ENCODE measurements around the gene GDAP1L1. TPM values are rescaled to one million over a fixed set of nuclear protein-coding genes. Genes with fewer than 3 reads are reported as not detected.

Gene GDAP1L1
- not detected for total RNA-seq

DNA sequence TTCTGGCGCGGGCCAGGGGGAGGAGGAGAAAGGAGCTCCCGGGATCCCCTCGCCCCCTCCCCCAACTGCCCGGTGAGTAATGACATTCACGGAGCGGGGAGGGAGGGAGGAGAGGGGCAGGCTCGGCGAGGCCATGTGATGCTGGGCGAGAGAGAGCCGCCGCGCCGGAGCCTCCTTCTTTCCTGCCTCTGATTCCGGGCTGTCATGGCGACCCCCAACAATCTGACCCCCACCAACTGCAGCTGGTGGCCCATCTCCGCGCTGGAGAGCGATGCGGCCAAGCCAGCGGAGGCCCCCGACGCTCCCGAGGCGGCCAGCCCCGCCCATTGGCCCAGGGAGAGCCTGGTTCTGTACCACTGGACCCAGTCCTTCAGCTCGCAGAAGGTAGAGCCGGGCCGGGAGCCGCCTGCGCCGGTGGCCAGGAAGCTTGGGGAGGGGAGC lies at the start of gene GDAP1L1:
Gene GDAP1L1, plus strand, starts transcription at position 178 of the 441 bp plus-strand sequence. Its CDS starts 27 bp downstream, at position 205.
- Histone ChIP-seq H3K9me3 (no peaks in the 10 kb centered on the region), H3K27ac (no peak within 1 kb of the TSS), H3K4me1 (peaks cover 0 to 6% (median 6%) of the 10 kb centered on the region in 4 donors), H3K27me3 (peaks cover 17% of the 10 kb centered on the region), H3K36me3 (no peaks in the 10 kb centered on the region), H3K4me3 (peak within 1 kb of the TSS in 1 of 4 donors; percentile 26)
- TF ChIP-seq CTCF (IDR thresholded peaks at IDR 0.05), result no peak
- TF ChIP-seq POLR2A (IDR thresholded peaks at IDR 0.05), result no peak
- TF ChIP-seq EP300 (IDR thresholded peaks at IDR 0.05; ENCODE audit: low read depth), result no peak
- TF ChIP-seq POLR2AphosphoS5 (IDR thresholded peaks at IDR 0.05), result no peak
- intact Hi-C loops (cut with DNase I; ENCODE audit: low total_unique reads), result no loop called here
- no peak for DNase-seq
- in situ Hi-C loops (cut with MboI; ENCODE audit: low pct_ligation_motif_present in 1 of 4, low pct_unique_long_range_greater_than_20kb in 1 of 4, low sequenced_read_pairs in 3 of 4), result no loop called here
- WGBS, 2 donors (ENCODE audit: low coverage in 1 of 2), result 52% methylated on average over 25 of the region's 32 CpGs; no CpG with 5 or more reads in 1 of the 2 donors

DNA sequence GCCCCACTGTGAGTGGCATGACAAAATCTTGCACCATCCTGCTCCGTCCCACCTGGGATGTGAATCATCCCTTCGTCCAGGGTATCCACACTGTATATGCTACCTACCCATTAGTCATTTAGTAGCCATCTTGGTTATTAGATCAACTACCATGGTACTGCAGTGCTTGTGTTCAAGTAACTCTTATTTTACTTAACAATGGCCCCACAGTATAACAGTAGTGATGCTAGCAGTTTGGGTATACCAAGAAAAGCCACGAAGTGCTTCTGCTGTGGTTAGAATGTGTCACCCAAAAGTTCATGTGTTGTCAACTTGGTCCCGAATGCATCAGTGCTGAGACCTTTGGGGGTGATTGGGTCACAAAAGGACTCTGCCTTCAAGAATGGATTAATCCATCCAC lies 48.2 kb upstream of the GDAP1L1 start:
- no peak for DNase-seq
- Histone ChIP-seq H3K4me3 (no peak overlapping the region), H3K9me3 (no peaks in the 10 kb centered on the region), H3K27me3 (no peaks in the 10 kb centered on the region), H3K4me1 (peaks cover 0 to 4% (median 2%) of the 10 kb centered on the region in 4 donors), H3K36me3 (peaks cover 0 to 58% (median 25%) of the 10 kb centered on the region in 4 donors), H3K27ac (no peak overlapping the region)
- intact Hi-C loops (cut with DNase I; ENCODE audit: low total_unique reads), result no loop called here
- 83 to 89% methylated on average over 4 of the region's 4 CpGs for WGBS, 2 donors (ENCODE audit: low coverage in 1 of 2)
- in situ Hi-C loops (cut with MboI; ENCODE audit: low pct_ligation_motif_present in 1 of 4, low pct_unique_long_range_greater_than_20kb in 1 of 4, low sequenced_read_pairs in 3 of 4), result no loop called here
- TF ChIP-seq POLR2A (IDR thresholded peaks at IDR 0.05), result no peak

DNA sequence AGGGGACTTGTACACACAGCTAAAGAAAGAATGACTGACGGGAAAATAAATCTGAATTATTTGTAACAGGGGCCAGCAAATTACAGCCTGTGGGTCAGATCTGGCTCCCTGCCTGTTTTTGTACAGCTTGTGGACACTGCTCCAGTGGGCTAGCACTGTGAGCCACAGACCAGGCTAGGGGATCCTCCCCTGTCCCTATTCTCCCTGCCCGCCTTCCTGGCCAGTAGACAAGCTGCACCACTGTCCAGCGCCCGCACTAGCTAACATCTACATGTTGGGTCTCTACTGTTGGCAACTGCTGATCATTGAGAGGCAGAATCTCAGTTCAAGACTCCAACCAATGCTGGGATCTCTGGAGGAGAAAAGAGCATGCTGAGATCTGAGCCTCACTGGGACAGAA lies 47.2 kb upstream of the GDAP1L1 start:
- no peaks in the 10 kb centered on the region for H3K9me3 ChIP-seq
- DNase-seq, result no peak
- in situ Hi-C loops (cut with MboI; ENCODE audit: low pct_ligation_motif_present in 1 of 4, low pct_unique_long_range_greater_than_20kb in 1 of 4, low sequenced_read_pairs in 3 of 4) (loop anchor here (25.0 kb wide), 2 partner anchors 262 to 412 kb away; no protein-coding TSS in a partner anchor), intact Hi-C loops (cut with DNase I; ENCODE audit: low total_unique reads) (no loop called here)
- 86 to 96% methylated on average over 1 to 4 of the region's 4 CpGs for WGBS, 2 donors (ENCODE audit: low coverage in 1 of 2)
- peaks cover 2 to 14% (median 9%) of the 10 kb centered on the region in 4 donors for H3K4me1 ChIP-seq
- H3K27me3 ChIP-seq, result no peaks in the 10 kb centered on the region
- no peak overlapping the region for H3K4me3 ChIP-seq
- TF ChIP-seq POLR2AphosphoS5 (IDR thresholded peaks at IDR 0.05) (no peak), EP300 (IDR thresholded peaks at IDR 0.05; ENCODE audit: low read depth) (no peak), POLR2A (IDR thresholded peaks at IDR 0.05) (no peak), CTCF (IDR thresholded peaks at IDR 0.05) (no peak)
- peaks cover 0 to 58% (median 25%) of the 10 kb centered on the region in 4 donors for H3K36me3 ChIP-seq
- no peak overlapping the region for H3K27ac ChIP-seq

- intact Hi-C loops (cut with DNase I; ENCODE audit: low total_unique reads) (no loop called here), in situ Hi-C loops (cut with MboI; ENCODE audit: low pct_ligation_motif_present in 1 of 4, low pct_unique_long_range_greater_than_20kb in 1 of 4, low sequenced_read_pairs in 3 of 4) (loop anchor here (25.0 kb wide), 2 partner anchors 262 to 412 kb away; no protein-coding TSS in a partner anchor)
- 69 to 87% methylated on average over 3 to 4 of the region's 4 CpGs for WGBS, 2 donors (ENCODE audit: low coverage in 1 of 2)
- H3K27me3 ChIP-seq, result no peaks in the 10 kb centered on the region
- no peak for DNase-seq
- H3K4me3 ChIP-seq, result no peak overlapping the region
- no peak overlapping the region for H3K27ac ChIP-seq
- no peaks in the 10 kb centered on the region for H3K9me3 ChIP-seq
- TF ChIP-seq POLR2A (IDR thresholded peaks at IDR 0.05), result no peak
- no peak for TF ChIP-seq EP300 (IDR thresholded peaks at IDR 0.05; ENCODE audit: low read depth)
- no peak for TF ChIP-seq POLR2AphosphoS5 (IDR thresholded peaks at IDR 0.05)
- TF ChIP-seq CTCF (IDR thresholded peaks at IDR 0.05), result no peak
- H3K36me3 ChIP-seq, result peaks cover 0 to 58% (median 26%) of the 10 kb centered on the region in 4 donors
- peaks cover 2 to 15% (median 9%) of the 10 kb centered on the region in 4 donors for H3K4me1 ChIP-seq
Measured at GRCh38 chr20:44200371-44200770, 46.7 kb upstream of the GDAP1L1 start.

Measured in transverse colon (tissue), 4 donors.